ENCODE data around the gene FRAT2.
"Not testable (repeated sequence)": the region's sequence is repeated elsewhere in the genome, so short reads cannot be mapped to it uniquely, and the experiment has no call there.

FRAT2 gene

GRCh38 chr10:97298223-97298571 is 36.3 kb downstream of the FRAT2 start:
- no peak for DNase-seq (ENCODE audit: extremely low read depth, low read depth)
- no peak for TF ChIP-seq CTCF (IDR thresholded peaks at IDR 0.05; ENCODE audit: low read depth, low read length)

- DNase-seq (ENCODE audit: extremely low read depth, low read depth): no peak
- TF ChIP-seq CTCF (IDR thresholded peaks at IDR 0.05; ENCODE audit: low read depth, low read length): no peak
These were observed 36.8 kb downstream of the FRAT2 start for GRCh38 chr10:97297556-97298222.

- no peak for TF ChIP-seq CTCF (IDR thresholded peaks at IDR 0.05; ENCODE audit: low read depth, low read length)
- DNase-seq (ENCODE audit: extremely low read depth, low read depth): no peak
These were observed 41.7 kb downstream of the FRAT2 start for GRCh38 chr10:97292862-97293198.

GRCh38 chr10:97292097-97292861 is 42.2 kb downstream of the FRAT2 start, which contains the start of gene ARHGAP19:
ARHGAP19 (minus strand) TSS chr10:97292637; CDS start chr10:97292627, 10 bp downstream.
- TF ChIP-seq CTCF (IDR thresholded peaks at IDR 0.05; ENCODE audit: low read depth, low read length): no peak; the same call in 1 of the 2 replicates
- DNase-seq (ENCODE audit: extremely low read depth, low read depth): peak; percentile 94

- TF ChIP-seq CTCF (IDR thresholded peaks at IDR 0.05; ENCODE audit: low read depth, low read length): no peak
- no peak for DNase-seq (ENCODE audit: extremely low read depth, low read depth)
These were observed 43.0 kb downstream of the FRAT2 start for GRCh38 chr10:97291357-97292096.

GRCh38 chr10:97290576-97291356 is 43.8 kb downstream of the FRAT2 start:
- not testable (repeated sequence) for DNase-seq (ENCODE audit: extremely low read depth, low read depth)

- DNase-seq (ENCODE audit: extremely low read depth, low read depth): not testable (repeated sequence)
These were observed 44.5 kb downstream of the FRAT2 start for GRCh38 chr10:97290076-97290475.

Measured in AG09319 (cell line).